Glutamatergic neuron (in vitro differentiated cells): ENCODE data around the gene MYO1D. TPM values are rescaled to one million over a fixed set of nuclear protein-coding genes. Genes with fewer than 3 reads are reported as not detected.

Experiments used
- DNase-seq: peaks from one replicate; pipeline ENCODE4 v3.0.0; 2022
- H3K27ac Mint-ChIP-seq: one replicate; pipeline ENCODE4 v1.8.0; 2020; ENCODE audit warnings: mild to moderate bottlenecking, mixed read lengths, inconsistent platforms; ENCODE audit not compliant: unreplicated experiment
- H3K27me3 Mint-ChIP-seq: one replicate; pipeline ENCODE4 v1.8.0; 2020; ENCODE audit warnings: mild to moderate bottlenecking, moderate library complexity, mixed read lengths, inconsistent platforms; ENCODE audit not compliant: unreplicated experiment
- H3K36me3 Mint-ChIP-seq: one replicate; pipeline ENCODE4 v1.8.0; 2020; ENCODE audit warnings: mild to moderate bottlenecking, mixed read lengths, inconsistent platforms; ENCODE audit not compliant: unreplicated experiment
- H3K4me1 Mint-ChIP-seq: one replicate; pipeline ENCODE4 v1.8.0; 2020; ENCODE audit warnings: mild to moderate bottlenecking, low read depth, mixed read lengths, inconsistent platforms; ENCODE audit not compliant: unreplicated experiment
- H3K4me3 Mint-ChIP-seq: one replicate; pipeline ENCODE4 v1.8.0; 2020; ENCODE audit warnings: mild to moderate bottlenecking, mixed read lengths, inconsistent platforms; ENCODE audit not compliant: unreplicated experiment
- H3K9me3 Mint-ChIP-seq: one replicate; pipeline ENCODE4 v1.8.0; 2020; ENCODE audit warnings: mild to moderate bottlenecking, moderate library complexity, mixed read lengths, inconsistent platforms; ENCODE audit not compliant: unreplicated experiment
- CTCF ChIP-seq: fragments of 200-600 bp; sonication (generic); IDR thresholded peaks from one replicate; pipeline ENCODE4 v1.5.0; 2021; ENCODE audit not compliant: partially characterized antibody, unreplicated experiment
- total RNA-seq: library from RNA; stranded (reverse); fragmentation: NEBNext Ultra II Directional; extraction: Animal tissue kit (Norgen Biotek cat#: 25700); gene quantifications from one replicate; pipeline ENCODE4 v1.2.1, GENCODE V29; 2021; ENCODE audit not compliant: unreplicated experiment

The MYO1D gene
- total RNA-seq, 1 donor from 2014 or later: 5.3 TPM

- Mint-ChIP-seq H3K4me3 (no peak overlapping the region), H3K36me3 (no peaks in the 10 kb centered on the region), H3K27me3 (no peaks in the 10 kb centered on the region), H3K4me1 (peaks cover 5% of the 10 kb centered on the region), H3K9me3 (peaks cover 5% of the 10 kb centered on the region), H3K27ac (no peak overlapping the region)
- no peak for TF ChIP-seq CTCF
- DNase-seq: no peak
Observed at GRCh38 chr17:32536736-32537643, 339.9 kb downstream of the MYO1D start.

- no peak for TF ChIP-seq CTCF
- Mint-ChIP-seq H3K36me3 (no peaks in the 10 kb centered on the region), H3K27me3 (peaks cover 2% of the 10 kb centered on the region), H3K4me1 (peaks cover 11% of the 10 kb centered on the region), H3K9me3 (peaks cover 4% of the 10 kb centered on the region), H3K27ac (no peak overlapping the region), H3K4me3 (no peak overlapping the region)
- DNase-seq: no peak
Observed at GRCh38 chr17:32533296-32533695, 343.6 kb downstream of the MYO1D start.

- no peak overlapping the region for H3K4me3 Mint-ChIP-seq
- no peak for TF ChIP-seq CTCF
- H3K9me3 Mint-ChIP-seq: peaks cover 3% of the 10 kb centered on the region
Observed at GRCh38 chr17:32529604-32530003, 347.3 kb downstream of the MYO1D start.

GRCh38 chr17:32528825-32529224 lies 348.1 kb downstream of the MYO1D start:
- H3K27me3 Mint-ChIP-seq: peaks cover 4% of the 10 kb centered on the region

More at GRCh38 chr17:32529604-32530003, 347.3 kb downstream of the MYO1D start:
- Mint-ChIP-seq H3K27ac (no peak overlapping the region), H3K4me1 (peaks cover 8% of the 10 kb centered on the region), H3K36me3 (no peaks in the 10 kb centered on the region), H3K27me3 (peaks cover 4% of the 10 kb centered on the region)
- no peak for DNase-seq

More at GRCh38 chr17:32528825-32529224, 348.1 kb downstream of the MYO1D start:
- no peaks in the 10 kb centered on the region for H3K36me3 Mint-ChIP-seq
- no peak overlapping the region for H3K4me3 Mint-ChIP-seq
- TF ChIP-seq CTCF: no peak
- peaks cover 8% of the 10 kb centered on the region for H3K4me1 Mint-ChIP-seq
- peaks cover 4% of the 10 kb centered on the region for H3K9me3 Mint-ChIP-seq
- no peak overlapping the region for H3K27ac Mint-ChIP-seq
- no peak for DNase-seq
